Retinal pigment epithelial cell (primary cell): ENCODE results near the gene KIF26B.

Experiments
- DNase-seq: peaks from one replicate; pipeline ENCODE4 v3.0.0-alpha.2; 2010; ENCODE audit warnings: low read depth
- H3K4me3 ChIP-seq: 2 replicates; pipeline ENCODE4 v1.5.1; 2011; ENCODE audit warnings: mild to moderate bottlenecking, low read length, control low read depth, moderate library complexity
- TF ChIP-seq, protein P1 (sequence below): conservative IDR thresholded peaks from 2 replicates; pipeline ENCODE4 v1.5.1; 2011; ENCODE audit warnings: low read depth, low read length, control low read depth, inconsistent platforms

KIF26B gene

GRCh38 chr1:245222931-245223595 is 68.3 kb downstream of the KIF26B start:
- TF ChIP-seq, protein P1, sequence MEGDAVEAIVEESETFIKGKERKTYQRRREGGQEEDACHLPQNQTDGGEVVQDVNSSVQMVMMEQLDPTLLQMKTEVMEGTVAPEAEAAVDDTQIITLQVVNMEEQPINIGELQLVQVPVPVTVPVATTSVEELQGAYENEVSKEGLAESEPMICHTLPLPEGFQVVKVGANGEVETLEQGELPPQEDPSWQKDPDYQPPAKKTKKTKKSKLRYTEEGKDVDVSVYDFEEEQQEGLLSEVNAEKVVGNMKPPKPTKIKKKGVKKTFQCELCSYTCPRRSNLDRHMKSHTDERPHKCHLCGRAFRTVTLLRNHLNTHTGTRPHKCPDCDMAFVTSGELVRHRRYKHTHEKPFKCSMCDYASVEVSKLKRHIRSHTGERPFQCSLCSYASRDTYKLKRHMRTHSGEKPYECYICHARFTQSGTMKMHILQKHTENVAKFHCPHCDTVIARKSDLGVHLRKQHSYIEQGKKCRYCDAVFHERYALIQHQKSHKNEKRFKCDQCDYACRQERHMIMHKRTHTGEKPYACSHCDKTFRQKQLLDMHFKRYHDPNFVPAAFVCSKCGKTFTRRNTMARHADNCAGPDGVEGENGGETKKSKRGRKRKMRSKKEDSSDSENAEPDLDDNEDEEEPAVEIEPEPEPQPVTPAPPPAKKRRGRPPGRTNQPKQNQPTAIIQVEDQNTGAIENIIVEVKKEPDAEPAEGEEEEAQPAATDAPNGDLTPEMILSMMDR: no peak
- no peak for DNase-seq
- H3K4me3 ChIP-seq: no peak overlapping the region

GRCh38 chr1:245225322-245226202 is 70.8 kb downstream of the KIF26B start:
- no peak for DNase-seq
- H3K4me3 ChIP-seq: no peak overlapping the region
- TF ChIP-seq, protein P1: no peak

DNA sequence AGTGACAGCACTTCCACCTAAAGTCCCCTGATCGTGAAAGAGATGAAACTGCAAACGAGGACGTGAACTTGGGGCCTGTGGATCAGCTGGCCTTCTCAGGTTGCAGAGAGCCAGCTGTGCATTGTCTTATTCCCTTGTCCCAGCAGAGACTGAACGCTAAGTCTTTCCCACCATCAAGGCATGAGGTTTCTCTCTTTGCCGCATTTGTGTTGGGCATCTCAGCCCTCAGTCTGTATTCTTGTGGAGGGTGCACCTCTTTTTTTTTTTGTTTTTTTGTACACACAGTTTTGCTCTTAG is 71.4 kb downstream of the KIF26B start:
- TF ChIP-seq, protein P1: no peak
- H3K4me3 ChIP-seq: no peak overlapping the region
- no peak for DNase-seq

GRCh38 chr1:245229051-245229450 is 74.3 kb downstream of the KIF26B start:
- TF ChIP-seq, protein P1: no peak
- no peak for DNase-seq
- no peak overlapping the region for H3K4me3 ChIP-seq

DNA sequence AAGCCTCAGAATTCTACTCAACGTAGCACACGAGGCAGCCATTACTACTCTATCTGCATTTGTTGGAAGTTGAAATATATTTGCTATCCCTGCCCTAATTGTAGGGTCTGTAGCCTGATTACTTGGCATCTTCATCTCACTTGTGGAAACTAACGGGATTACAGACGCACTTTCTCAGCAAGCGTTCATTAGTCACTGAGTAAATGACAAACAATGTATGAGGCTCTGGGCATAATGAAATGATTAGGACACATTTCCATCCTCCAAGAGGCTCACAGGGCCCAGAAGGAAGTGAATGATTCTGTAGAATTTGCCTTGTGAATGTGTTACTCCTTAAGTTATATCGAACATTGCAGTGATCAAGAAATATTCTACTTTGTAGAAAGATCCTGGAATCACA is 78.1 kb downstream of the KIF26B start:
- no peak for DNase-seq
- TF ChIP-seq, protein P1: no peak
- no peak overlapping the region for H3K4me3 ChIP-seq

DNA sequence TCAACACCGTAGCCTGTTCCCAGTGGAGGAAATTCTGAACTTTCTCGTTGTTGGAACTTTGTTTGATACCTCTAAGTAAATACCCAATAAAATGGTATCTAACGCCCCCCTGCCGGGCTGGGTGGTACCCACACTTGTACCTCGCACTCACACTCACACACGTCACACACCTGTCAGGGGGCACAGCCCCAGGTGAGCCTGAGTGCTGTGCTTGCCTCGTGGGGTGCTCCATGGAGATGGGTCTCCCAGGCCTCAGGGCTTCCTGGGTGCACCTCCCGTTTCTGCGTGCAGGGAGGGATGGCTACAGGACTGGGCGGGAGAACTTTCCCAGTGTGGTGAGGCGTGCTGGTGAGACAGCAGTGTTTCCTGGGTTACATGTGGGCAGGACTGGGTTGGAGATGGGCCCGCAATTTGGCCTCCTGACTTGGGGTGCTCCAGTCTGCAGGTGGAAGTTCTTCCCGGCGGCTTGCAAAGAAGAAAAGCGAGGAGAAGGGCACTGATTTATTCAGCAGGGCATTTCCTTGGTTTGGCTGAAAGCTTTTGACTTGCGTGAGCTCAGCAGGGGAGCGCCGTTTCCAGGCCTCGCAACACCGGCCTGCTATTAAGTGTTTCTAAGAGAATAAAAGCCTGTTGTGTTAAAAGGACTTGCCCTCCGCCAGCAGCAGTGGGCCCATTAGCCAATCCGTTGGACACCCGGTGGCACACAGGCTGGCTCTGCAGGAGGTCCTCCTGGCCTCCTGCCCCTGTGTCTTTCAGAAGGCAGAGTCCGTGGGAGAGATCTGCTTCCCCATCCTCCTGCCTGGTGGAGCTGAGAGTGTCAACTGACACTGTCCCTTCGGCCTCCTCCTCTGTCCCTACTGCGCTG is 79.7 kb downstream of the KIF26B start:
- no peak for DNase-seq
- H3K4me3 ChIP-seq: no peak overlapping the region
- TF ChIP-seq, protein P1: no peak
